Thymus (tissue), 11 donors: ENCODE measurements around the gene ELOVL4. TPM values are rescaled to one million over a fixed set of nuclear protein-coding genes. Genes with fewer than 3 reads are reported as not detected.
A peak's percentile ranks its signal among the peaks of the same experiment; 100 is the strongest.

ENCODE experiments used
- DNase-seq, 9 donors: peaks; one replicate each; pipeline ENCODE4 v3.0.0-alpha.2; 2013; ENCODE audit warnings: low spot score in 9 of 9, low read depth in 6 of 9, missing footprints in 1 of 9
- H3K27ac ChIP-seq, 2 donors: one replicate each; pipeline ENCODE4 v1.5.1; 2013; ENCODE audit warnings: control low read depth in 1 of 2, low read depth in 1 of 2, low read length in 1 of 2, mild to moderate bottlenecking in 1 of 2, moderate library complexity in 1 of 2
- H3K27me3 ChIP-seq, 2 donors: one replicate each; pipeline ENCODE4 v1.5.1; 2013; ENCODE audit warnings: low read length in 1 of 2; ENCODE audit not compliant: control insufficient read depth in 2 of 2, insufficient read depth in 1 of 2
- H3K36me3 ChIP-seq, 2 donors: one replicate each; pipeline ENCODE4 v1.5.1; 2013; ENCODE audit warnings: low read length in 1 of 2, mild to moderate bottlenecking in 1 of 2, moderate library complexity in 1 of 2; ENCODE audit not compliant: control insufficient read depth in 2 of 2, insufficient read depth in 2 of 2
- H3K4me1 ChIP-seq, 2 donors: one replicate each; pipeline ENCODE4 v1.5.1; 2013; ENCODE audit warnings: low read length in 2 of 2; ENCODE audit not compliant: control insufficient read depth in 2 of 2, insufficient read depth in 2 of 2
- H3K4me3 ChIP-seq, 2 donors: one replicate each; pipeline ENCODE4 v1.5.1; 2013; ENCODE audit warnings: low read length in 2 of 2, control low read depth in 1 of 2, mild to moderate bottlenecking in 1 of 2
- H3K9me3 ChIP-seq, 2 donors: one replicate each; pipeline ENCODE4 v1.5.1; 2013; ENCODE audit warnings: low read length in 1 of 2, mild to moderate bottlenecking in 1 of 2; ENCODE audit not compliant: control insufficient read depth in 2 of 2, insufficient read depth in 1 of 2
- WGBS: extraction: QIAGEN DNeasy Blood & Tissue Kit; methylation state at CpG from one replicate; pipeline ENCODE4 v1.1.7; 2013; 5-methylcytosine and 5-hydroxymethylcytosine counted together
- polyA plus RNA-seq: library from polyadenylated mRNA; stranded (reverse); fragments of 200-250 nt; gene quantifications from one replicate; pipeline ENCODE4 v1.2.3, GENCODE V29; 2013
- total RNA-seq: library from RNA; stranded (reverse); fragments of 120-200 nt; gene quantifications from one replicate; pipeline ENCODE4 v1.2.4, GENCODE V29; 2013
- donor health status: healthy.

The ELOVL4 gene
- total and polyA plus RNA-seq, 2 donors, result 30.6 to 41.6 TPM

- Histone ChIP-seq H3K27ac (no peak overlapping the region), H3K4me1 (peaks cover 0 to 8% of the 10 kb centered on the region in 2 donors), H3K4me3 (peak overlapping the region in 1 of 2 donors; percentile 29), H3K27me3 (peaks cover 0 to 2% of the 10 kb centered on the region in 2 donors), H3K9me3 (no peaks in the 10 kb centered on the region), H3K36me3 (no peaks in the 10 kb centered on the region)
- DNase-seq, result peak; percentile 52 to 87 (median 72)
- 2% methylated on average over 20 of the region's 20 CpGs for WGBS
Observed at GRCh38 chr6:79869600-79870084, 77.7 kb downstream of the ELOVL4 start.

GRCh38 chr6:79869184-79869583 lies 78.2 kb downstream of the ELOVL4 start:
- H3K4me3 ChIP-seq, result no peak overlapping the region
- no peaks in the 10 kb centered on the region for H3K9me3 ChIP-seq
- no peak overlapping the region for H3K27ac ChIP-seq
- no peaks in the 10 kb centered on the region for H3K36me3 ChIP-seq
- DNase-seq, result no peak
- H3K27me3 ChIP-seq, result peaks cover 0 to 2% of the 10 kb centered on the region in 2 donors
- WGBS, result 92% methylated on average over 6 of the region's 6 CpGs
- H3K4me1 ChIP-seq, result peaks cover 0 to 8% of the 10 kb centered on the region in 2 donors

GRCh38 chr6:79868098-79868722 lies 79.1 kb downstream of the ELOVL4 start:
- H3K36me3 ChIP-seq, result no peaks in the 10 kb centered on the region
- no peak overlapping the region for H3K4me3 ChIP-seq
- peak; percentile 18 to 88 (median 57) for DNase-seq
- H3K9me3 ChIP-seq, result no peaks in the 10 kb centered on the region
- peaks cover 0 to 8% of the 10 kb centered on the region in 2 donors for H3K4me1 ChIP-seq
- H3K27ac ChIP-seq, result no peak overlapping the region
- 46% methylated on average over 12 of the region's 12 CpGs for WGBS
- peaks cover 0 to 2% of the 10 kb centered on the region in 2 donors for H3K27me3 ChIP-seq

Other genes with a start within 250 kb of the ELOVL4 start
- gene TTK, start 57.1 kb upstream of the ELOVL4 start, total RNA-seq, result 57.7 TPM
- gene TTK, start 57.1 kb upstream of the ELOVL4 start, polyA plus RNA-seq, result 5.5 TPM
- gene BCKDHB, start 159.1 kb upstream of the ELOVL4 start, total RNA-seq, result 12.9 TPM
- 12.3 TPM for gene BCKDHB, start 159.1 kb upstream of the ELOVL4 start, polyA plus RNA-seq